H1 (cell line): ENCODE results near the gene EIF4E2. TPM values are rescaled to one million over a fixed set of nuclear protein-coding genes. Genes with fewer than 3 reads are reported as not detected.

Experiments
- CHD2 ChIP-seq: IDR thresholded peaks from 2 replicates; pipeline ENCODE4 v1.6.1; 2012; ENCODE audit warnings: low read length, improper control_type of control experiment
- CHD7 ChIP-seq: fragments of 300-600 bp; sonication (generic); IDR thresholded peaks from 2 replicates; pipeline ENCODE4 v1.7.1; 2012; ENCODE audit warnings: low read length, moderate library complexity, mild to moderate bottlenecking, inconsistent platforms; ENCODE audit not compliant: insufficient replicate concordance
- MAX ChIP-seq: IDR thresholded peaks from 2 replicates; pipeline ENCODE4 v1.6.1; 2012; ENCODE audit warnings: inconsistent platforms
- NANOG ChIP-seq: IDR thresholded peaks from 2 replicates; pipeline ENCODE4 v1.6.1; 2011; ENCODE audit warnings: low read length, low read depth, mild to moderate bottlenecking, inconsistent platforms; ENCODE audit not compliant: insufficient read depth, poor library complexity, severe bottlenecking
- PHF8 ChIP-seq: fragments of 200-600 bp; sonication (generic); conservative IDR thresholded peaks from 2 replicates; pipeline ENCODE4 v1.7.1; 2012; ENCODE audit warnings: low read depth, mild to moderate bottlenecking, inconsistent platforms, low read length, moderate library complexity
- POLR2A ChIP-seq, 2 experiments: IDR thresholded peaks; 1 replicate in 1 of 2; 2 replicates in 1 of 2; pipeline ENCODE4 v1.6.1; 2011; ENCODE audit warnings: low read depth in 2 of 2, low read length in 2 of 2, mild to moderate bottlenecking in 2 of 2; ENCODE audit errors: control extremely low read depth in 1 of 2
- TBP ChIP-seq: IDR thresholded peaks from 2 replicates; pipeline ENCODE4 v1.6.1; 2011; ENCODE audit warnings: low read depth, low read length, improper control_type of control experiment
- polyA plus RNA-seq, 7 experiments: library from polyadenylated mRNA; depleted of rRNA in 3 of 7; stranded (reverse) in 5 of 7; unstranded in 2 of 7; fragments of >200 nt in 5 of 7; fragments of 200-250 nt in 2 of 7; gene quantifications; 1 replicate in 5 of 7; 2 replicates in 1 of 7; 4 replicates in 1 of 7; pipeline versions ENCODE4 v1.2.1 to v1.2.3, GENCODE V29; 2011 to 2013; ENCODE audit warnings: missing spikeins in 2 of 7, mixed read lengths in 2 of 7
- total RNA-seq: library from RNA; stranded (reverse); fragmentation: NEBNext Ultra II Directional; extraction: Animal tissue kit (Norgen Biotek cat#: 25700); gene quantifications from 2 replicates; pipeline ENCODE4 v1.2.1, GENCODE V29; 2021

Gene EIF4E2
- total and polyA plus RNA-seq, 2 of the 8 experiments (the other 6 are each of a cell fraction or from before 2014, with no cell fraction given), result 39.4 to 114 TPM

GRCh38 chr2:232540441-232541041, 9.9 kb upstream of the EIF4E2 start (continued):
- TF ChIP-seq CHD7 (no peak), NANOG (no peak), CHD2 (no peak), POLR2A (IDR thresholded peaks at IDR 0.05; ENCODE audit: control extremely low read depth in 1 of 2, low read depth in 2 of 2, low read length in 2 of 2) (no peak), PHF8 (no peak), TBP (no peak), MAX (no peak)
